GM19468 (cell line): ENCODE measurements around the gene SLC32A1.

Source experiments
- ATAC-seq: cut with Tn5 transposase; IDR thresholded peaks from one replicate; pipeline ENCODE4 v1.9.1; 2021; ENCODE audit warnings: mild to moderate bottlenecking, moderate library complexity, moderate number of reproducible peaks; ENCODE audit not compliant: unreplicated experiment; ENCODE audit errors: extremely low read depth

Gene SLC32A1

DNA sequence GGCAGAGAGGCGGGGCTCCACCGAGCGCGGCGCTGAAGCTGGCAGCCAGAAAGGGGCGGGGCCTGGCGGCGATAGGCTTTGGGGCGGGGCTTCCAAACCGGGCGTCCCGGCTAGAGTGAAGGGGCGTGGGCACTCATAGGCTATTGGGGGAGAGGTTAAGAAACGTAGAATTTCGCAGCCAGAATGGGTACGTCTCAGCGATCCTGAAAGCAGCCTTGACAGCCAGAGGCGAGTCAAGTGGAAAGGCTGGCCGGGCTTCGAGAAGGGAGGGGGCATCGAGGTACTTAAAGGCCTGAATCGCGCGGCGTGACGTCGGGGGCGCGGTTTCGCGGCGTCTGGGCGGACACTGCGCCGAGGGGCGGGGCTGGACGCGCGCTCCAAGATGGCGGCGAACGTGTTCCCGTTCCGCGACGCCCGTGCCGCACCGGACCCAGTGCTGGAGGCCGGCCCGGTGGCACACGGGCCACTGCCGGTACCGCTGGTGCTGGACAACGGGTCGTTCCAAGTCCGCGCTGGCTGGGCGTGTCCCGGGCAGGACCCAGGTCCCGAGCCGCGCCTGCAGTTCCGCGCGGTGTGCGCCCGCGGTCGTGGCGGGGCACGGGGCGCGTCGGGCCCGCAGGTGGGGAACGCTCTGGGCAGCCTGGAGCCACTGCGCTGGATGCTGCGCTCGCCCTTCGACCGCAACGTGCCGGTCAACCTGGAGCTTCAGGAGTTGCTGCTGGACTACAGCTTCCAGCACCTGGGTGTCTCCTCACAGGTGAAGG, 24.0 kb downstream of the SLC32A1 start, which contains the start of gene ACTR5:
Gene ACTR5, plus strand, starts transcription at position 364 of the 764 bp plus-strand sequence. Its CDS starts 19 bp downstream, at position 383.
- ATAC-seq = peak; percentile 75

DNA sequence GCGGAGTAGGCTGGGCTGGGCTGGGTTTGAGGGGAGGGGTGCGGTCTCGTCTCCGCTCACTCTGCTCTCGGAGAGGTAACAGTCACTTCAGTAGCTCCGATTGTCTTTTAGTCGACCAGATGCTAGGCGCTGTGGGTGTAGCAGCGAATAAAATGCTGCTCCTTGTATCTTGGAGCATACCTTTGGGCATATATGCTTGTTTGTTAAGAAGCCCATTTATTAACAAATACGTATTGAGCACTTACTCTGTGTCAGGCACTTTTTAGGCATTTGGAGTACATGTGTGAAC, 24.5 kb downstream of the SLC32A1 start:
- no peak for ATAC-seq

DNA sequence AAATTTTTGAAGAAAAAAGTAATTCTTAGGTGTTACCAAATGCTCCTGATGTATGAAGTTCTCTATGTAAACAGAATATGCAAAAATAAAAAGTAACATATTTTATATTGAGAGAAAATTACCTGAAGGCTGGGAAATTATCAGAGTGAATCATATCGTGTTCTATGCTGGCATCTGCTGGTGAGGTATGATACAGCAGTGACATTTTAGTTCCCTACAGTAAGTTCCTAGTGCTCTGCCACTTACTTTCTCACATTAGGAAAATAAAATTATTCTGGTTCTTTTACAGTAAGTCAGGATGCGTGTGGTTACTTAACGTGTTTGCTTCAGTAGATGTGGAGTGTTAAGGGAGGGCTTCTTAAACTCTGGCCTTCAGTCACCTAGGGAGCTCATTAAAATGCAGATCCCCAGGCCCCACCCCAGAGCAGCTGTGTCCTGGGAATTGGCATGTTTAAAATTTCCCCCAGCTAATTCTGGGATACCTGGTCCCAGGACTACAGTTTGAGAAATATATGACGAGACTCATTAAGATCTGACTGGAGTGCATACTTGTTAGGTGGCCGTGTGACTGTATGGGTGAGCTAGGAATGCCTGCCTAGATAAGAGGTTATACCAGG, 27.2 kb downstream of the SLC32A1 start:
- no peak for ATAC-seq

DNA sequence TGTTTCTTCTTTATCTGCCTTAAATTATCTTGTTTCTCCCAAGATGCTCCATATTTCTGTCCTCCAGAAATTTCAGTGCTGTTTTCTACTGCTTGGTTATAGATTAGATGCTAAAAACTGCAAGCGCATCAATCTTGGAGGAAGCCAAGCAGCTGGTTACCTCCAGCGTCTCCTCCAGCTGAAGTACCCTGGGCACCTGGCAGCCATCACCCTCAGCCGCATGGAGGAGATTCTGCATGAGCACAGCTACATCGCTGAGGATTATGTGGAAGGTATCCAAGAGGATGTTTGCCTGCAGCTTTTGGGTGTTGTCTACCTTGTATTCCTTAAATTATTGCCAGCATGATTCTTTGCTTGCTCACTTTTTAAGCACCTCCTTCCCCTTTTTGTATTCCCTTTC, 27.7 kb downstream of the SLC32A1 start:
- no peak for ATAC-seq

DNA sequence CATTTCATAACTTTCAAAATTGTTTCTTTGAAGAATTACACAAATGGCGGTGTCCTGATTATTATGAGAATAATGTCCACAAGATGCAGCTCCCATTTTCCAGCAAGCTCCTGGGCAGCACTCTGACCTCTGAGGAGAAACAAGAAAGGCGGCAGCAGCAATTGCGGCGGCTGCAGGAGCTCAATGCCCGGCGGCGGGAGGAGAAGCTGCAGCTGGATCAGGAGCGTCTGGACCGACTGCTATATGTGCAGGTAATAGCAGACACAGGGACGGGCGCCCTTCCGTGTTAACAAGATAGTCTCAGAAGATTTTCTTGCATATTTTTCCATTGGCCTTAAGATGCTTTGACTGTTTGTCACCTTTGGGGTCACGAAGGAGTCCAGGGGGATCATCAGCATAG, 30.6 kb downstream of the SLC32A1 start:
- ATAC-seq = no peak

DNA sequence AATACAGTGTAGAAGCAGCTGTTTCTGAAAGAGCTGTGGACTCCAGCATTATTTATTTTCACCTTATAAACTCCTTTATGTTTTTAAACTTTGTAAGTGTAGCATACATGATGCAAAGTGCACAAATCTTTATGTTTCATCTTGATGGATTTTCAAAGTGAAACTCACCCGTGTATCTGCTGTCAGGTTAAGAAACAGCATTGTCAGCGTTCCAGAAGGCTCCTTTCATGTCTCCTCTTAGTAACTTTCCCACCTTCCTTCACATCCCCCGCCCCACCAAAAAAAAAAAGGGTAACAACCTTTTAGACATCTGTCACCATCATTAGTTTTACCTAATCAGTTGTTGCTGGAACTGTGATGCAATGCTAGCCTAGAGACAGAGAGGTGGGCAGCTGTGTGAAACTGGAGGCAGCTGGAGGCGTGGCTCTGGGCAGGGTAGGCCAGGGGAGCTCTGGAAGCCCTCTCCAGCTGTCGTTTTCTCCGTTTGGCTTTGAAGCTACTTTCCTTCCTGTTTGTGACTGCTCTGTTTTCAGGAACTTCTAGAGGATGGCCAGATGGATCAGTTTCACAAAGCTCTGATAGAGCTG, 31.1 kb downstream of the SLC32A1 start:
- no peak for ATAC-seq

DNA sequence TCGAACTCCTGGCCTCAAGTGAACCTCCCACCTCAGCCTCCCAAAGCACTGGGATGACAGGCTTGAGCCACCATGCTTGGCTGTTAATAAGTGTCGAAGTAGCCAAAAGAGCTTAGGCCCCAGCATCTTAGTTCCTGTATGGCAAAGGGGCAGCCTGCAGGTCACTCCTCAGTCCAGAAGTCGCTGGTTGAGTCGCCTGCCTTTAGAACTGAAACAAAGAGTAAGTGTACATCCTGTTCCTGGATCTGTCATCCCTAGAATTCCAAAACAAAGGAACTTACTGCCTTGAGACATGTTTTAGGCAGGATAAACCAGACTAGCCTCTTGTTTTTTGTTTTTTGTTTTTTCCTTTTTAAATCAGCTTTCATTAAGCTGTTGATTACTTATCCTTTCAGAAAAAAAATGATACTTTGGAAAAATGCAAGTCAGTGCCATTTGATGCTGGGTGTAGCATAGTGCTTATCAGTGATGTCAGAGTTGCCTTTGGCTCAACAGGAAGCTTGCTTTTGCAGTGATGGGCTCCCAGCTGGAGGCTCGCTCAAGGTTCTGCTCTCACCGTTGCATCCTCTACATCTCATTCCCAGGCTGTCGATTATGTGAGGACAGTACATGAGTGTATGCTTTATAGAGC, 33.0 kb downstream of the SLC32A1 start:
- ATAC-seq = no peak

DNA sequence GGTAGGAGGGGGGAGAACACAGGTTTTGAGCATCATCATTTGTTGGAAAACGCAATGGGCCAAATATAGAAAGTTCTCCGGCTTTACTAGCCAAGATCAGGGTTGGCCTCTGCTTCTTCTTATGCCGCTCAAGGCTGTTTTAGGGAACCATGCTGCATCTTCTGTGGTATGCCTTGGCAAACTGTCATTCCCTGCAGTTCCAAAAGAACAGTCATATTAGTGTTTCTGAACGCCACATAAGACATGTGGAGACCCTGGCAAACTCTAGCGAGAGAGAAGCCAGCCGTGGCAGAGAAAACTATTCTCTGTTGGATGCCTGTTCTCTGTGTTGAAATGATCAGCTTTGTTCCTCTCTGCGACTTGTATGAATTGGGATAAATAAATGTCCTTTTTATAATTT, 34.8 kb downstream of the SLC32A1 start:
- no peak for ATAC-seq

DNA sequence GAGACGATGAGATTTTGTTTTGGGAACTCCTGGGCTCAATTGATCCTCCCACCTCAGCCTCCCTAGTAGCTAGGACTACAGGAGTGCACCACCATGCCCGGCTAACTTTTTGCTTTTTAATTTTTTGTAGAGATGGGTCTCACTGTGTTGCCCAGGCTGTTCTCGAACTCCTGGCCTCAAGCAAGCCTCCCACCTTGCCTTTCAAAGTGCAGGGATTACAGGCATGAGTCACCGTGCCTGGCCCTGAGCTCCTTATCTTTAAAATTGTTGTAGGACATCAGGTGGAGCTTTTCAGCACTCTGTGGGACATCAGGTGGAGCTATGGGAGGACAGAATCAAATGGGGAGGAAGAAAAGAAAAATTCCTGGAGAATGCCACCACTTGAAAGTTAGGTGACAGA, 36.7 kb downstream of the SLC32A1 start:
- no peak for ATAC-seq

DNA sequence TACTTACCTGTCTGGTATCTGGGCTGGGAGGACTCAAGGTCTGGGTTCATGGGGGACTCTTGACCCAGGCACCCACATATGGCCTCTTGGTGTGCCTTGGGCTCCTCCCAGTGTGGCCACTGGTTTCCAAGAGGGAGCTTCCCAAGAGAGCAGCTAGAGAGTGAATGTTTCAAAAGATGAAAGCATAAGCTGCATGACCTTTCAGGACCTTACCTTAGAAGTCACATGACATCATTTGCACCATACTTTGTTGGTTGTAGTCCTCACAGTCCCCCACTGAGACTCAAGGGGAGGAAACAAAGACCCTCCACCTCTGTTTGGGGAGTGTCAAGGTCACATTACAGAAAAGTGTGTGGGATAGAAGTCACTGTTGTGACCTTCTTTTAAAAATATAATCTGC, 37.9 kb downstream of the SLC32A1 start:
- no peak for ATAC-seq

DNA sequence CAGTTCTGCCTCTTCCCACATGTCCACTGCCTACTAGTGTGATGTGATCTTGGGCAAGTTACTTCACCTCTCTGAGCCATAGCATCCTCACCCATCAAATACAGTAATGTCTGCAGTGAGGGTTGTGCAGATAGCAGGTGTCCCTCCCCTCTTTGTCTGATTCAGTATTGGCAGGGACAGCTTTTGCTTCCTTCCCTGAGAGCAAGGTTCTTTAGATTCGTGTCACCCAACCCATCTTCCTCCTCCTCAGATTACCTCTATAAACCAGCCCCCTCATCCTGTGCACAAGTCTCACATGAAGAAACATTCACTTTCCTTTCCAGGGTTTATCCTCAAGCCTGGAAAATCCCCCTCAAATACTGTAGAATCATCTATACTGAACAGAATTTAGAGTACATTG, 39.3 kb downstream of the SLC32A1 start:
- ATAC-seq = no peak

DNA sequence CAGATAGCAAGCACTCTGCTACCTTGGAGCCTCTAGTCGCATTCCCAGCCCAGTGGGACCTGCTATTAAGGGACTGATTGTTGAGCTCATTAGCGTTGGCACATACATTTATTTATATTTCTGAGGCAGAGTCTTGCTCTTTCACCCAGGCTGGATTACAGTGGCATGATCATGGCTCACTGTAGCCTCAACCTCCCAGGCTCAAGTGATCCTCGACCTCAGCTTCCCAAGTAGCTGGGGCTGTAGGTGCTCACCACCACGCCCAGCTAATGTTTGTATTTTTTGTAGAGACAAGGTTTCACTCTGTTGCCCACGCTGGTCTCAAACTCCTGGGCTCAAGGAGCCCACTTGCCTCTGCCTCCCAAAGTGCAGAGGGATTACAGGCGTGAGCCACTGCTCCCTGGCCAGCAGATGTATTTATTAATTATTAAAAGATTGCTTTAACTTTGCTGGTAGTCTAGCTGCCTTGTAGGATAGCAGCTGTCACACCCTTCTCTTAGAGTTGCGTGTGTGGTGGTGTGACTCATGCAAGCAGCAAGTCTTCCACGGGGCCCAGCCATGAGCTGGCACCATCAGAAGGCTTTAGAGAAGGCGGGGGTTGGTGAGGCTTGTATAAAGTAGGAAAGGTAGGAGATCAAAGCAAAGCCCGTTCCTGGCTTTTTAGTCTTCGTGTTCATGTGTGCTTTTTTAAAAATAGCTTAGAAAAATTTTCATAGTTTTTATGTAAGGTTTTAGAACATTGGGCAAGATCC, 40.5 kb downstream of the SLC32A1 start:
- ATAC-seq = no peak

DNA sequence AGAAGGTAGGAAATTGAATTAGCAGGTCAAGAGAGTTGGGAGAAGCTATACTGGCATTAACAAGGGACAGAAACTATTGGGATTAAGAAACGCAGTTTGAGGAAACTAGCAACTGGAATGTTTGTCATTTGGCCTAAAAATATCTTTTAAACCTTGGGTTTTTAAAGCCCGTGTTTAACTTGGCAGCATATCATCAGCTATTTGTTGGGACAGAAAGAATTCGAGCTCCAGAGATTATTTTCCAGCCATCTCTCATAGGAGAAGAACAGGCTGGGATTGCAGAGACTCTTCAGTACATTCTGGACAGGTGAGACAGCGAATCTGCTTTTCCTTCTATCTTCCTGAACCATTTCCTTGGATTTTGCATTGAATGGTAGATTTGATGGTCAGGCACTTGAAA, 41.8 kb downstream of the SLC32A1 start:
- ATAC-seq = no peak

DNA sequence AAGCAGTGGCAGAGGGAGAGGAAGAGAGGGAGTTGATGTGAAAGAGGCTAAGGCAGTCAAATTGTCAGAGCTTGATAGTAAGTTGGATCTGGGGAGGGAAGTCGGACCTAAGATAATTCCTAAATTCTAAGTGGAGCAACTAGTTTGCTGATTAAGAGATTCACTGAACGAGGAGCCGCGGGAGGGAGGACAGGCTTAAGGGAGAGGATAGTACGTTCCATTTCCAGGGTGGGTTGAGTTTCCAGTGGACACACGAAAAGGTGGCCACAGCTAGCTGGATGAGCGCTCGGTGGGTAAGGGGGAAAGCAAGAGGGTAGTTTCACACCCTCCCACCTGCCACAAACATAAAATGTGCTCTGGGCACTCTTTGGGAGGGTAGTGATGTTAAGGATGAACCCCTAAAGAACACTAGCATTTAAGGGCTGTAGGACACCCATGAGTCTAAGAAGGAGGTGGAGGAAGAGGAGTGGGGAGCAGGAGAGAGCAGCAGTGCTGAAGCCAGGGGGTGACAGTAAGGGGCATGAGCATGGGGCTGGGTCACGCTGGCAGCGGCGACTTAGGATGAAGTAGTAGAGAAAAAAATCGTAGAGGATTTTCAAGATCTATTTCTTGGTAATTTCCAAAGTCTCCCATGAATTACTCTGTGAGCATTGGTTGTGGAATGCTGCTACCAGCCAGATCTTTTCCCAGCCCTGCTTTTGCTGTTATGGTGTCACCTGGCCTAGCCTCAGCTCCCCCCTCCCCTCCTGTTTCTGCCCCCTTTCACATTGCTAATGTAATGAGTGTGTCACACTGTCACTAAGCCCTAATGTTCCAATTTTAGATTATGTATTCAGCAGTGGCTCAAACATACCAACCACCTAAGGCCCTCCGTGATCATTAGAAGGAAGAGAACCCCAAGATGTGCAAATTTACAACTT, 45.4 kb downstream of the SLC32A1 start:
- ATAC-seq = no peak

DNA sequence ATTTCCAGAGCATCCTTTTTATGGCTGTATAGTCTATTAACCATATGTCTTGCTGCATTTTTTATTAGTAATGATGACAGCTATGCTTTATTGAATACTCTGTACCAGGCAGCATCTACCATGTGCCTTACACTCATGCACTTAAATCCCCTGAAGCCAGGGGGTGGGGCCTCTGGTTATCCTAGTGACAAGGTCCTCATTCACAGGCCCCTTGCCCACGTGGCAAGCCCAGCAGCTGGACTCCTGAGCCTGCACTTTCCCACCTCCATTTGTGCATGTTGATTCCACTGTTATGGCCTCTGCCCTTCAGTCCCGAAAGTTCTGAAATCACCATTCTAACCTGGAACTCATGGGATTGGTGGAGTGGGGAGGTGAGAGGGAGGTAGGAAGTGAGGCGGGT, 46.3 kb downstream of the SLC32A1 start:
- ATAC-seq = no peak

DNA sequence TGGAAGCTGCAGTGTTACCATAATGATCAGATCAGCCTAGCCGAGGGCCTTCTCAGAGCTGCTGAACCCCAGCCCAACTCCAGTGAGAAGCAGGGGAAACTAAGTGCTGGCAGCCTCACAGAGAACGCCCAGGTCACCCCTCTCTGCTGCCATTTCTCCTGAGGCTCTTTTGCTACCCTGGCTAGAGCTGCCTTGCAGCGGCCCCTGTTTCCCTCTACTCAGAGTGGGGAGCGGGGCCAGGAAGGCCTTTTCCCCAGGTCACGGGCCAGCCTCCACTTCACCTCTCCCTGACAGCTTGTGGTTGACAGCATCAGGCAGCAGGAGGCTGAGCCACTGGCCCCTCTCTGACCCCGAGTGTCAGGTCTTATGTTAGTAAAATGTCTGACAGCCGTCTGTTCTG, 46.7 kb downstream of the SLC32A1 start:
- no peak for ATAC-seq

DNA sequence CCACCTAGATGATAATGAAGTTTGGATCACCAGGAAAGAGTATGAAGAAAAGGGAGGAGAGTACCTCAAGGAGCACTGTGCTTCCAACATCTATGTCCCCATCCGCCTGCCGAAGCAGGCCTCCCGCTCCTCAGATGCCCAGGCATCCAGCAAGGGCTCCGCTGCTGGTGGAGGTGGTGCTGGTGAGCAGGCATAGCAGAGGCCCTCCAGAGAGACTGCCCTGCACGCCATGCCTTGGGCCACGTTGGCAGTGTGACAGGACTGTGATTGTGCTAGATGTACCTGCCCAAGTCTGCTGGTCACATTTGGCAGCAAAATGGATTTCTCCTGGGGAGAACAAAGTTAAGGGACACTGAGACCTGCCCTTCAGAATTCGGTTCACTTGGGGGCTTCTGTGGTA, 47.3 kb downstream of the SLC32A1 start:
- ATAC-seq = no peak

DNA sequence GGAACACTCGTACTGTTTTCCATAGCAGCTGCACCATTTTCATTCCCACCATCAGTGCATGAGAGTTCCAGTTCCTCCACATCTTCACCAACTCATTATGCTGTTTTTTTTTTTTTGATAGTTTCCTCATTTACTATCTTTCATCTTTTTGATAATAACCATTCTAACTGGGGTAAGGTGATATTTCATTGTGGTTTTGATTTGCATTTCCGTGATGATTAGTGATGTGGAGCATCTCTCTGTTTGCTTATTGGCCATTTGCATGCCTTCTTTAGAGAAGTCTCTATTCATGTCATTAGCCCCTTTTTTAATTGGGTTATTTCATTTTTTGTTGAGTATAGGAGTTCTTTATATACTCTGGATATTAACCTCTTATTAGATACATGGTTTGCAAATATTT, 49.9 kb downstream of the SLC32A1 start:
- ATAC-seq = no peak

DNA sequence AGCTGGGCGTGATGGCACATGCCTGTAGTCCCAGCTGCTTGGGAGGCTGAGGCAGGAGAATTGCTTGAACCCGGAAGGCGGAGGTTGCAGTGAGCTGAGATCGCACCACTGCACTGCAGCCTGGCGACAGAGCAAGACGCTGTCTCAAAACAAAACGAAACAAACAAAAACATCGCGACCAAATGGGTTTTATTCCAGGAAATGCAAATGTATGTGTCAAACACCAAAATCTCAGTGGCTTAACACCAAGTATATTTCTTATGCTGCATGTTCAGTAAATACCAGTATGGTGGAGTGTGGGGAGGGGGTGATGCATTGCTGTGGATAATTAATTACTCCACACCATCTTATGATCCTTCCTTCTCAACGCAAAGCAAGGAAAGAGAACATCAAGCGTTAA, 52.1 kb downstream of the SLC32A1 start:
- no peak for ATAC-seq
